Mesenchymal stem cell (in vitro differentiated cells and primary cell): ENCODE results near the gene SYDE2.

Source experiments
- DNase-seq: peaks from one replicate; pipeline ENCODE4 v3.0.0-alpha.2; 2013
- H2AFZ ChIP-seq: one replicate; pipeline ENCODE4 v1.6.1; 2013; ENCODE audit warnings: low read depth, mild to moderate bottlenecking, control low read depth, inconsistent platforms, low read length, moderate library complexity
- H2AK5ac ChIP-seq: 2 replicates; pipeline ENCODE4 v1.6.1; 2013; ENCODE audit warnings: low read length, moderate library complexity, mild to moderate bottlenecking, inconsistent platforms; ENCODE audit not compliant: severe bottlenecking
- H2BK120ac ChIP-seq: one replicate; pipeline ENCODE4 v1.6.1; 2013; ENCODE audit warnings: low read depth, mild to moderate bottlenecking, inconsistent platforms, low read length, moderate library complexity
- H2BK12ac ChIP-seq, 2 experiments: one replicate each; pipeline ENCODE4 v1.6.1; 2013; ENCODE audit warnings: inconsistent platforms in 2 of 2, low read length in 2 of 2, mild to moderate bottlenecking in 2 of 2, moderate library complexity in 2 of 2, control low read depth in 1 of 2
- H2BK15ac ChIP-seq: one replicate; pipeline ENCODE4 v1.6.1; 2013; ENCODE audit warnings: mild to moderate bottlenecking, low read depth, inconsistent platforms; ENCODE audit not compliant: poor library complexity, severe bottlenecking
- H2BK5ac ChIP-seq: 2 replicates; pipeline ENCODE4 v1.6.1; 2013; ENCODE audit warnings: low read depth, mild to moderate bottlenecking, low read length, control low read depth, inconsistent platforms; ENCODE audit not compliant: poor library complexity, severe bottlenecking
- H3K14ac ChIP-seq, 2 experiments: one replicate each; pipeline ENCODE4 v1.6.1; 2013; ENCODE audit warnings: inconsistent platforms in 2 of 2, low read length in 2 of 2, control low read depth in 1 of 2, mild to moderate bottlenecking in 1 of 2, moderate library complexity in 1 of 2
- H3K18ac ChIP-seq, 2 experiments: one replicate each; pipeline ENCODE4 v1.6.1; 2013; ENCODE audit warnings: inconsistent platforms in 2 of 2, low read length in 2 of 2, control low read depth in 1 of 2, low read depth in 1 of 2, mild to moderate bottlenecking in 1 of 2
- H3K23ac ChIP-seq, 2 experiments: one replicate each; pipeline ENCODE4 v1.6.1; 2013; ENCODE audit warnings: inconsistent platforms in 2 of 2, low read length in 2 of 2, mild to moderate bottlenecking in 2 of 2, moderate library complexity in 2 of 2, control low read depth in 1 of 2
- H3K27ac ChIP-seq: 2 replicates; pipeline ENCODE4 v1.5.1; 2013; ENCODE audit warnings: mild to moderate bottlenecking, moderate library complexity, low read length, control low read depth, inconsistent platforms; ENCODE audit not compliant: poor library complexity, severe bottlenecking
- H3K27me3 ChIP-seq, 2 experiments: 2 replicates each; pipeline versions ENCODE4 v1.6.1 to v1.7.0; 2013; ENCODE audit warnings: low read length in 2 of 2, mild to moderate bottlenecking in 2 of 2, moderate library complexity in 2 of 2, control low read depth in 1 of 2, inconsistent platforms in 1 of 2; ENCODE audit not compliant: control insufficient read depth in 1 of 2, insufficient read depth in 1 of 2
- H3K36me3 ChIP-seq, 2 experiments: 2 replicates each; pipeline versions ENCODE4 v1.6.1 to v1.7.0; 2013; ENCODE audit warnings: low read length in 2 of 2, control low read depth in 1 of 2, inconsistent platforms in 1 of 2, low read depth in 1 of 2, mild to moderate bottlenecking in 1 of 2; ENCODE audit not compliant: insufficient read depth in 2 of 2, control insufficient read depth in 1 of 2
- H3K4ac ChIP-seq, 2 experiments: one replicate each; pipeline ENCODE4 v1.6.1; 2013; ENCODE audit warnings: inconsistent platforms in 2 of 2, low read length in 2 of 2, mild to moderate bottlenecking in 2 of 2, moderate library complexity in 2 of 2, control low read depth in 1 of 2, low read depth in 1 of 2
- H3K4me1 ChIP-seq: 2 replicates; pipeline ENCODE4 v1.6.1; 2013; ENCODE audit warnings: low read depth, low read length, control low read depth; ENCODE audit not compliant: control insufficient read depth, insufficient read depth
- H3K4me2 ChIP-seq: 2 replicates; pipeline ENCODE4 v1.6.1; 2013; ENCODE audit warnings: low read length, mild to moderate bottlenecking, inconsistent platforms; ENCODE audit not compliant: poor library complexity, severe bottlenecking
- H3K4me3 ChIP-seq, 2 experiments: 2 replicates each; pipeline versions ENCODE4 v1.5.1 to v1.7.0; 2013; ENCODE audit warnings: low read length in 2 of 2, mild to moderate bottlenecking in 2 of 2, control low read depth in 1 of 2, low read depth in 1 of 2; ENCODE audit not compliant: insufficient read depth in 1 of 2
- H3K79me1 ChIP-seq: replicated peaks from 2 replicates; pipeline ENCODE4 v1.6.1; 2013; ENCODE audit warnings: mild to moderate bottlenecking, control low read depth, low read length, inconsistent platforms; ENCODE audit not compliant: poor library complexity, severe bottlenecking
- H3K9ac ChIP-seq: 2 replicates; pipeline ENCODE4 v1.7.0; 2013; ENCODE audit warnings: mild to moderate bottlenecking, low read length, moderate library complexity
- H3K9me3 ChIP-seq: 2 replicates; pipeline ENCODE4 v1.7.0; 2013; ENCODE audit warnings: mild to moderate bottlenecking, low read length; ENCODE audit not compliant: control insufficient read depth
- H4K8ac ChIP-seq: one replicate; pipeline ENCODE4 v1.6.1; 2013; ENCODE audit warnings: inconsistent platforms, mild to moderate bottlenecking, low read length, moderate library complexity
- H4K91ac ChIP-seq: one replicate; pipeline ENCODE4 v1.6.1; 2013; ENCODE audit warnings: mild to moderate bottlenecking, low read length, inconsistent platforms
- WGBS: methylation state at CpG from one replicate; pipeline ENCODE4 v1.1.7; 2013; ENCODE audit warnings: mixed read lengths; 5-methylcytosine and 5-hydroxymethylcytosine counted together

The SYDE2 gene

DNA sequence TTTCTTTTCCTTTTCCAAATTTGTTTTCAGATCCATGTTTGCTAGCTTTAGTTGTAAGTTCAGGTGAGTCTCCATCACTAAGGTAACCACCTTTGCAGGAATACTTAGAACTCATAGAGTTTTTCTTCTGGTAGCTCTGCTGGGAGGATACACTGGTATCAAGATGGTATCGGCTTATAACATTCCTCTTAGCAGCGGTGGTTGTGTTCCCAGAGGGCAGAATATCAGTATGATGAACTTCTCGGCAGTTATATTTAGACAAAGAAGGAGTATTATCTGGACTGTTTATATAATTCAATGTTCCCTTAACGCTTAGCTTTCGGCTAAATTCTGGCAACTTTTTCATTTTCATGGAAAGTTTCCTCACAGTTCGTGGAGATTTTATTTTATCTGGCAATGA, 18.1 kb downstream of the SYDE2 start:
- no peak overlapping the region for H3K18ac ChIP-seq
- H3K79me1 ChIP-seq, result no peaks in the 10 kb centered on the region
- no peak overlapping the region for H4K8ac ChIP-seq
- no peak overlapping the region for H3K4ac ChIP-seq
- no peak overlapping the region for H3K14ac ChIP-seq
- H2BK5ac ChIP-seq, result no peak overlapping the region
- H4K91ac ChIP-seq, result no peak overlapping the region
- H2AFZ ChIP-seq, result no peak overlapping the region
- no peak overlapping the region for H2BK120ac ChIP-seq
- no peak for DNase-seq
- H3K9me3 ChIP-seq, result no peaks in the 10 kb centered on the region
- H3K23ac ChIP-seq, result no peak overlapping the region
- no peak overlapping the region for H3K27ac ChIP-seq
- no peak overlapping the region for H3K4me2 ChIP-seq
- no peak overlapping the region for H2BK12ac ChIP-seq
- no peak overlapping the region for H2BK15ac ChIP-seq
- peaks cover 0 to 9% of the 10 kb centered on the region in 2 experiments for H3K36me3 ChIP-seq
- no peaks in the 10 kb centered on the region for H3K27me3 ChIP-seq
- no peak overlapping the region for H2AK5ac ChIP-seq
- H3K9ac ChIP-seq, result no peak overlapping the region
- WGBS, result 98% methylated on average over 6 of the region's 6 CpGs
- H3K4me1 ChIP-seq, result no peaks in the 10 kb centered on the region
- no peak overlapping the region for H3K4me3 ChIP-seq

DNA sequence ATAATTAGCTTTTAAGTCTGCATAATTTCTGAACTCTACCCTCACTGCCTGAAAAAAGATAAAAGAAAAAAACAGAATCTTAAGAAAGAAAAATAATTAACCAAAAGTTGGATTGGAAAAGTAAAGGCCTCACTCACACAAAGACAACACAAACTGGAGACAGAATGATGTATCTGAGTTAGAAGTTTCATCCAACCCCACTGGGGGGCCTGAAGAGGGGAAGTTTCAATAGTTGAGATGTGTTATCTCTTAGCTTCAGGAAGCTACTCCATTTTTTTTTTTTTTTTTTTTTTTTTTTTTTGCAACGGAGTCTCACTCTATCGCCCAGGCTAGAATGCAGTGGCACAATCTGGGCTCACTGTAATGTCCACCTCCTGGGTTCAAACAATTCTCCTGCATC, 19.9 kb downstream of the SYDE2 start:
- Histone ChIP-seq H3K9me3 (no peaks in the 10 kb centered on the region), H3K4me2 (no peak overlapping the region), H2AFZ (no peak overlapping the region), H2BK5ac (no peak overlapping the region), H4K91ac (no peak overlapping the region), H2BK12ac (no peak overlapping the region), H3K36me3 (peaks cover 0 to 9% of the 10 kb centered on the region in 2 experiments), H3K27ac (no peak overlapping the region), H3K18ac (no peak overlapping the region), H3K9ac (no peak overlapping the region), H3K79me1 (no peaks in the 10 kb centered on the region), H4K8ac (no peak overlapping the region), H3K23ac (no peak overlapping the region), H2BK120ac (no peak overlapping the region), H3K4me1 (no peaks in the 10 kb centered on the region), H2BK15ac (no peak overlapping the region), H3K27me3 (no peaks in the 10 kb centered on the region), H3K4me3 (no peak overlapping the region), H3K4ac (no peak overlapping the region), H2AK5ac (no peak overlapping the region), H3K14ac (no peak overlapping the region)
- 100% methylated on average over 1 of the region's 2 CpGs for WGBS
- DNase-seq, result no peak

DNA sequence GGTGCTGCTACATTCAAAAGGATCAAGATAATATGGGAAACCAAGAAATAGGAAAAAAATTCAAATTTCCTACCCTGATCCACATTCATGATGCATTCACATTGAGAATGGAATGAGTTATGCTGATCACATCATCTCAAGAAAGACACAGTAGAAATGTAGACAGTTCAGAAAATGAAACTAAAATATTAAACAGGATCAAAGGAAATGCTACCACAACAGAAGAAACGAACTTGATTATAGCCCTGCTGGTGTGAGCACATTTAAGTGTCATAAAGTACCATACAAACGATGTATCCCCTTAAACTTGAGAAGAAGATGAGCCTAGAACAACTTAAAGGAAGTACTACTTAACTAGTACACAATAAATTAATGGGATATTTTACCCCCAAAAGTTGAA, 21.3 kb downstream of the SYDE2 start:
- no CpG with 5 or more reads among the region's 2 CpGs for WGBS
- H3K4me2 ChIP-seq, result no peak overlapping the region
- no peak for DNase-seq
- no peak overlapping the region for H2AK5ac ChIP-seq
- H3K27ac ChIP-seq, result no peak overlapping the region
- H2BK120ac ChIP-seq, result no peak overlapping the region
- H3K36me3 ChIP-seq, result peaks cover 0 to 9% of the 10 kb centered on the region in 2 experiments
- no peak overlapping the region for H2BK12ac ChIP-seq
- H3K23ac ChIP-seq, result no peak overlapping the region
- no peak overlapping the region for H3K4me3 ChIP-seq
- no peaks in the 10 kb centered on the region for H3K79me1 ChIP-seq
- H3K4me1 ChIP-seq, result no peaks in the 10 kb centered on the region
- H2BK5ac ChIP-seq, result no peak overlapping the region
- no peak overlapping the region for H3K9ac ChIP-seq
- H2AFZ ChIP-seq, result no peak overlapping the region
- no peak overlapping the region for H3K18ac ChIP-seq
- H2BK15ac ChIP-seq, result no peak overlapping the region
- no peaks in the 10 kb centered on the region for H3K9me3 ChIP-seq
- no peak overlapping the region for H4K91ac ChIP-seq
- no peak overlapping the region for H4K8ac ChIP-seq
- no peak overlapping the region for H3K4ac ChIP-seq
- H3K27me3 ChIP-seq, result no peaks in the 10 kb centered on the region
- H3K14ac ChIP-seq, result no peak overlapping the region

DNA sequence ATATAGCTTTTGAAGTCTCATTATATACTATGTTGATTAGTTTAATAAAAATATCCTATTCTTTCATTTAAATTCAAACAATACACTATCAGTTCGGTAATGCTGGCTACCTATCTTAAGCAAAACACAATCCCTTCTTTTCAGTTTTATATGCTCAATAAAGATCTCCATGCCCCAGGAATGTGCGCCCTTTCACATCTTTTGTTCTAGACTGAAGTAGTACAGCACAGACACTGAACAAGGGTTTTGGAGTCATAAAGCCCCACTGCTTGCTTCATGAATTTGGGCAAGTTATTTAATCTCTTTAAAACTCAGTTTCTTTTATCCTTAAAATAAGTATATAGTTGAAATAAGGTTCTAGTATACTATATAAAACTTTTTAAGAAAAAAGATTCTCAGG, 22.4 kb downstream of the SYDE2 start:
- Histone ChIP-seq H2AFZ (no peak overlapping the region), H3K79me1 (no peaks in the 10 kb centered on the region), H2BK12ac (no peak overlapping the region), H3K27ac (no peak overlapping the region), H2AK5ac (no peak overlapping the region), H3K4me3 (no peak overlapping the region), H3K27me3 (no peaks in the 10 kb centered on the region), H3K14ac (no peak overlapping the region), H2BK15ac (no peak overlapping the region), H4K8ac (no peak overlapping the region), H3K36me3 (peaks cover 0 to 9% of the 10 kb centered on the region in 2 experiments), H3K9me3 (no peaks in the 10 kb centered on the region), H2BK5ac (no peak overlapping the region), H2BK120ac (no peak overlapping the region), H3K4me2 (no peak overlapping the region), H3K4me1 (no peaks in the 10 kb centered on the region), H3K9ac (no peak overlapping the region), H3K18ac (no peak overlapping the region), H3K23ac (no peak overlapping the region), H4K91ac (no peak overlapping the region), H3K4ac (no peak overlapping the region)
- WGBS, result 97% methylated on average over 2 of the region's 2 CpGs
- no peak for DNase-seq
